ENCODE measurements around the gene NPY.

GRCh38 chr7:24318326-24318725 lies 34.3 kb downstream of the NPY start:
- no peak for TF ChIP-seq RARB (CRISPR knock-in tag; IDR thresholded peaks at IDR 0.05)
- TF ChIP-seq PATZ1 (CRISPR knock-in tag; IDR thresholded peaks at IDR 0.05; ENCODE audit: borderline replicate concordance) = no peak
- TF ChIP-seq CSRNP3 (CRISPR knock-in tag; IDR thresholded peaks at IDR 0.05) = no peak
- no peak for TF ChIP-seq ZNF70 (CRISPR knock-in tag; IDR thresholded peaks at IDR 0.05)
- TF ChIP-seq ESRRG (CRISPR knock-in tag; IDR thresholded peaks at IDR 0.05) = no peak
- TF ChIP-seq ZFP3 (CRISPR knock-in tag; IDR thresholded peaks at IDR 0.05) = no peak
- TF ChIP-seq CREB5 (CRISPR knock-in tag; IDR thresholded peaks at IDR 0.05; ENCODE audit: low read depth) = no peak

Data from SK-N-SH treated with all-trans-retinoic acid at 6 μM for 48 hours (cell line).